Measurements from ENCODE around the gene CBFA2T2.

- TF ChIP-seq, protein P1, sequence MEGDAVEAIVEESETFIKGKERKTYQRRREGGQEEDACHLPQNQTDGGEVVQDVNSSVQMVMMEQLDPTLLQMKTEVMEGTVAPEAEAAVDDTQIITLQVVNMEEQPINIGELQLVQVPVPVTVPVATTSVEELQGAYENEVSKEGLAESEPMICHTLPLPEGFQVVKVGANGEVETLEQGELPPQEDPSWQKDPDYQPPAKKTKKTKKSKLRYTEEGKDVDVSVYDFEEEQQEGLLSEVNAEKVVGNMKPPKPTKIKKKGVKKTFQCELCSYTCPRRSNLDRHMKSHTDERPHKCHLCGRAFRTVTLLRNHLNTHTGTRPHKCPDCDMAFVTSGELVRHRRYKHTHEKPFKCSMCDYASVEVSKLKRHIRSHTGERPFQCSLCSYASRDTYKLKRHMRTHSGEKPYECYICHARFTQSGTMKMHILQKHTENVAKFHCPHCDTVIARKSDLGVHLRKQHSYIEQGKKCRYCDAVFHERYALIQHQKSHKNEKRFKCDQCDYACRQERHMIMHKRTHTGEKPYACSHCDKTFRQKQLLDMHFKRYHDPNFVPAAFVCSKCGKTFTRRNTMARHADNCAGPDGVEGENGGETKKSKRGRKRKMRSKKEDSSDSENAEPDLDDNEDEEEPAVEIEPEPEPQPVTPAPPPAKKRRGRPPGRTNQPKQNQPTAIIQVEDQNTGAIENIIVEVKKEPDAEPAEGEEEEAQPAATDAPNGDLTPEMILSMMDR (IDR thresholded peaks at IDR 0.05; ENCODE audit: borderline replicate concordance, extremely low read depth, low read length, poor library complexity, severe bottlenecking) = no peak
- no peak for TF ChIP-seq EZH2 (IDR thresholded peaks at IDR 0.05; ENCODE audit: borderline replicate concordance, low read depth, low read length, severe bottlenecking)
Measured at GRCh38 chr20:33488201-33488600, 1.7 kb upstream of the CBFA2T2 start.

All from DND-41 (cell line).